K562 (cell line): ENCODE data around the gene HGD. TPM values are rescaled to one million over a fixed set of nuclear protein-coding genes. Genes with fewer than 3 reads are reported as not detected.

ENCODE experiments used
- HMGN3 ChIP-seq: IDR thresholded peaks from 2 replicates; pipeline ENCODE4 v1.6.1; 2011; ENCODE audit warnings: borderline replicate concordance, low read depth, mild to moderate bottlenecking, mixed read lengths, low read length; ENCODE audit not compliant: insufficient read length; ENCODE audit errors: extremely low read depth
- HNRNPUL1 ChIP-seq: fragments of 200-400 bp; formaldehyde crosslinking; IDR thresholded peaks from 2 replicates; pipeline ENCODE4 v1.6.1; 2017; ENCODE audit warnings: low read length
- ILK ChIP-seq: fragments of 450-650 bp; IDR thresholded peaks from 2 replicates; pipeline ENCODE4 v1.6.1; 2016; ENCODE audit warnings: missing genetic modification characterization, low read depth, mild to moderate bottlenecking, missing compliant biosample characterization, moderate library complexity, borderline replicate concordance
- MAFF ChIP-seq: IDR thresholded peaks from 2 replicates; pipeline ENCODE4 v1.6.1; 2012; ENCODE audit warnings: low read length, improper control_type of control experiment
- MAFG ChIP-seq: fragments of 450-650 bp; conservative IDR thresholded peaks from 2 replicates; pipeline ENCODE4 v1.6.1; 2016; ENCODE audit warnings: missing genetic modification characterization, missing compliant biosample characterization
- MCM3 ChIP-seq: fragments of 450-650 bp; IDR thresholded peaks from 2 replicates; pipeline ENCODE4 v1.6.1; 2016
- POLR2G ChIP-seq: fragments of 200-400 bp; formaldehyde crosslinking; IDR thresholded peaks from 2 replicates; pipeline ENCODE4 v1.6.1; 2017; ENCODE audit warnings: low read depth, mild to moderate bottlenecking, antibody characterized with exemption, low read length, moderate library complexity
- YY1 ChIP-seq, 3 experiments: IDR thresholded peaks; 2 replicates each; pipeline ENCODE4 v1.6.1; 2011; ENCODE audit warnings: low read length in 2 of 3, mild to moderate bottlenecking in 2 of 3, moderate library complexity in 2 of 3, borderline replicate concordance in 1 of 3, control low read depth in 1 of 3, low read depth in 1 of 3; ENCODE audit not compliant: insufficient read depth in 3 of 3, insufficient replicate concordance in 2 of 3, control insufficient read depth in 1 of 3, insufficient read length in 1 of 3; ENCODE audit errors: extremely low read depth in 1 of 3
- ZNF12 ChIP-seq: sonication (generic); formaldehyde crosslinking; IDR thresholded peaks from 2 replicates; pipeline ENCODE4 v1.4.0; 2020; ENCODE audit warnings: mild to moderate bottlenecking, missing genetic modification reagents
- polyA plus RNA-seq, 8 experiments: library from polyadenylated mRNA; depleted of rRNA in 4 of 8; stranded (reverse) in 5 of 8; unstranded in 3 of 8; fragments of >200 nt; fragmentation: Nextera tagmentation in 2 of 8; fragmentation: Illumina TruSeq in 1 of 8; extraction: Ambion mirVana in 2 of 8; extraction: Trizol in 1 of 8; gene quantifications; 2 replicates each; pipeline versions ENCODE4 v1.2.1 to v1.2.3, GENCODE V29; 2011 to 2014; ENCODE audit warnings: inconsistent platforms in 1 of 8, missing spikeins in 1 of 8
- total RNA-seq, 7 experiments: library from RNA; depleted of rRNA in 6 of 7; stranded (reverse); fragments of >200 nt in 6 of 7; fragmentation: Illumina TruSeq in 2 of 7; extraction: Trizol in 2 of 7; gene quantifications; 2 replicates each; pipeline versions ENCODE4 v1.2.1 to v1.2.3, GENCODE V29; 2011 to 2021; ENCODE audit warnings: low replicate concordance in 1 of 7
- TF ChIP-seq, protein P1 (sequence below): fragments of 450-650 bp; IDR thresholded peaks from 2 replicates; pipeline ENCODE4 v1.6.1; 2017; ENCODE audit warnings: mild to moderate bottlenecking, moderate library complexity
- TF ChIP-seq, protein P2 (sequence below): IDR thresholded peaks from 2 replicates; pipeline ENCODE4 v1.6.1; 2011; ENCODE audit not compliant: insufficient read length; ENCODE audit errors: extremely low read depth

The HGD gene
- total and polyA plus RNA-seq, 9 of the 15 experiments (the other 6 are each of a cell fraction or from before 2014, with no cell fraction given) = 0.08 to 0.25 (median 0.17) TPM; not detected in 4

DNA sequence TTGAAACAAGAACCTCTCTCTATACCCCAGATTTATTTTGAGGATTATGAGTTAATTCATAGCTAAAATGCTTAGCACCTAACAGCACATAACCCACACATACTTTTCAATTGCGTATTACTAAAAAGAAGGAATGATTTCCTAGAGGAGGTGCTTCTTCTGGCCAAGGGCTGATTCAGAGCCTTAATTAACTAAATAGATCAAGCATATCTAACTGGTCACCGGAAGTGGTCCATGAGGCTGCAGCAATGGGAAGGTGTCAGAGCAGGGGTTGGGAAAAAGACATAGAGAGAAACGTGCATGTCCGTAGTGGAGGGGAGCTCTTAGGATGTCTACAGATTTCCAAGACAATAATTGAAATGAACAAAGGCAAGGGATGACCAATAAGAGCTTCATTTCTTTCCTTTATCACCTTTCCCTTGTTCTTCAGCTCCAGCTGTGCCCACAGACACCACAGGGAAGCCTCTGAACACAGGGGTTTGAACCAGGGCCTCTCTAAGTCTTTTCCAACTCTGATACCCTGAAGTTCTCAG is 467 bp downstream of the HGD start (continued):
- TF ChIP-seq MCM3 (no peak), MAFG (tag) (no peak), ILK (tag) (no peak), ZNF12 (CRISPR knock-in tag) (no peak), POLR2G (no peak), YY1 (IDR thresholded peaks at IDR 0.05; ENCODE audit: borderline replicate concordance in 1 of 3, control insufficient read depth in 1 of 3, extremely low read depth in 1 of 3, insufficient read depth in 3 of 3, insufficient read length in 1 of 3, insufficient replicate concordance in 2 of 3, low read depth in 1 of 3, low read length in 2 of 3) (no peak), MAFF (no peak), HNRNPUL1 (no peak), HMGN3 (no peak)
- TF ChIP-seq, protein P1, sequence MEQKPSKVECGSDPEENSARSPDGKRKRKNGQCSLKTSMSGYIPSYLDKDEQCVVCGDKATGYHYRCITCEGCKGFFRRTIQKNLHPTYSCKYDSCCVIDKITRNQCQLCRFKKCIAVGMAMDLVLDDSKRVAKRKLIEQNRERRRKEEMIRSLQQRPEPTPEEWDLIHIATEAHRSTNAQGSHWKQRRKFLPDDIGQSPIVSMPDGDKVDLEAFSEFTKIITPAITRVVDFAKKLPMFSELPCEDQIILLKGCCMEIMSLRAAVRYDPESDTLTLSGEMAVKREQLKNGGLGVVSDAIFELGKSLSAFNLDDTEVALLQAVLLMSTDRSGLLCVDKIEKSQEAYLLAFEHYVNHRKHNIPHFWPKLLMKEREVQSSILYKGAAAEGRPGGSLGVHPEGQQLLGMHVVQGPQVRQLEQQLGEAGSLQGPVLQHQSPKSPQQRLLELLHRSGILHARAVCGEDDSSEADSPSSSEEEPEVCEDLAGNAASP = no peak
- TF ChIP-seq, protein P2, sequence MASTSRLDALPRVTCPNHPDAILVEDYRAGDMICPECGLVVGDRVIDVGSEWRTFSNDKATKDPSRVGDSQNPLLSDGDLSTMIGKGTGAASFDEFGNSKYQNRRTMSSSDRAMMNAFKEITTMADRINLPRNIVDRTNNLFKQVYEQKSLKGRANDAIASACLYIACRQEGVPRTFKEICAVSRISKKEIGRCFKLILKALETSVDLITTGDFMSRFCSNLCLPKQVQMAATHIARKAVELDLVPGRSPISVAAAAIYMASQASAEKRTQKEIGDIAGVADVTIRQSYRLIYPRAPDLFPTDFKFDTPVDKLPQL = no peak
